Measurements from ENCODE around the gene SPACA7.

The SPACA7 gene

DNA sequence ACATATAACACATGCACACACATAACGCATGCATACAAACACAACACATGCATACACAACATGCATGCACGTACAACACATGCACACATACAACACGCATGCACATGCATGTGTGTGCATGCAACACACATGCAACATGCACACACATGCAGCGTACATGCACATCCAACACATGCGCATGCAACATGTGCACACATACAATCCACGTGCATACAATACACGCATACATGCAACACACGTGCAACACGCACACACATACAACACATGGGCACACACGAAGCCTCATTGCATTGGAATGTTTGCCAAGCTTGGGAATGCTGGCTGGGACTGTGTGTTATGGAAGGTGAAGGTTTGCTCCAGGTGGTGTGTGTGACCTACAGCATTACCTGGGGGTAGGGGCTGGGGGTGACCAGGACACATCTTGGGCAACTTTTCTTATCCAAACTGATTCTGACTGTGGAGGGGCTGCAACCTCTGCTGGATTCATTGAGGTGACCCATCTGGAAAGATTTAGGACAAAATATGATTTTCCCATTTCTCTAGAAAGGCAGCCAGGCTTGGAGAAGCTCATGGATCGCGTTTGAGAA is 58.9 kb downstream of the SPACA7 start:
- TF ChIP-seq CTCF (IDR thresholded peaks at IDR 0.05; ENCODE audit: low read length, missing control alignments), result no peak
- DNase-seq (ENCODE audit: low read depth), result no peak

DNA sequence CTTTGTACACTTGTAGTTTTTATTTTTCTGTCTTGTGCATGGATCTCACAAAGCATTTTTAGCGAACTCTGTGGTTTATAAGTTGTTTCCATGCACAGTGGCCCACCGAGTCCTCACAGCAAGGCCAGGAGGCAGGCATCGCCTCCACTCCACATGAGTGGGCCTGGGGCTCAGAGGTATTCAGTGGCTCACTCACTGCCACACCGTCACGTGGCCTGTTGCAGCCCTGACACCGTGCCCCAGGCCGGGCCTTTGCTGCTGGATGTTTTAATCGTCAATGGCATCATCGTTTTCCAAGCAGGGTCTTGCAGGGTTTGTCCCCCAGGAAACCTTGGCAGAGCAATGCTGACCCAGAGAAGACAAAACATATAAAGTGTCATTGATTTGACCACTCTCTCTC is 59.8 kb downstream of the SPACA7 start:
- H3K4me3 ChIP-seq (replicated peaks; ENCODE audit: low read depth, low read length), result no peak overlapping the region
- no peak for DNase-seq (ENCODE audit: low read depth)
- TF ChIP-seq CTCF (IDR thresholded peaks at IDR 0.05; ENCODE audit: low read length, missing control alignments), result no peak

More for the DNA sequence above, 58.9 kb downstream of the SPACA7 start:
- H3K4me3 ChIP-seq (replicated peaks; ENCODE audit: low read depth, low read length), result no peak overlapping the region

DNA sequence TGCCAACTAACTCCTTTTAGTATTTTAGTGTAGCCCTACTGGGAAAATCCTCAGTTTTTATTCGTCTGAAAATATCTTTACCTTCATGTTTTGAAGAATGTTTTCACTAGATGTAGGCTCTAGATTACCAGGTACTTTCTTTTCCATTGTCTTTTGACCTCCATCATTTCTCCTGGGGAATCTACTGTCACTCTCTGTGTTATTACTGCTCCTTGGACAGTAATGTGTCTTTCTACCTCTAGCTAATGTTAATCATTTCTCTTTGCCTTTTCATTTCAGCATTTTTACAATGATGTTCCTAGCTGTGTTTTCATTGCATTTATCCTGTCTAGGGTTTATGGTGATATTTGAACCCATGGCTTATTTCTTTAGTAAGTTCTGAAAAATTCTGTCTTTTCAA is 61.9 kb downstream of the SPACA7 start:
- H3K4me3 ChIP-seq (replicated peaks; ENCODE audit: low read depth, low read length), result no peak overlapping the region
- TF ChIP-seq CTCF (IDR thresholded peaks at IDR 0.05; ENCODE audit: low read length, missing control alignments), result no peak
- DNase-seq (ENCODE audit: low read depth), result no peak

DNA sequence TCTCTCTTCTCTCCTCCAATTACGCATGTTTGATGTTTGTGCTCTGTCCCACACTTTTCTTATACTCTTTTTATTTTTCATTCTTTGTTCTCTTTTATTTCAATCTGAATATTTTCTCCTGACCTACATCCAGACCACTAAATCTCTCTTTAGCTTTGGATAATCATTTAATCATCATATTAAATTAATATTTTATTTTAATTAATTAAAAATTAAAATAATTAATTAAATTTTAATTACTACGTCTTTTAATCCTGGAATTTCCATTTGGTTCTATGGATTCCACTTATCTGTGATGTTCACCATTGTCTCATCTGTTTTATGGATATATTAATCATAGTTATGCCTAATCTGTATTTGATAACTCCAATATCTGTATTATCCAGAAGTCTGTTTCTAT is 62.4 kb downstream of the SPACA7 start:
- DNase-seq (ENCODE audit: low read depth), result no peak
- TF ChIP-seq CTCF (IDR thresholded peaks at IDR 0.05; ENCODE audit: low read length, missing control alignments), result no peak
- H3K4me3 ChIP-seq (replicated peaks; ENCODE audit: low read depth, low read length), result no peak overlapping the region

DNA sequence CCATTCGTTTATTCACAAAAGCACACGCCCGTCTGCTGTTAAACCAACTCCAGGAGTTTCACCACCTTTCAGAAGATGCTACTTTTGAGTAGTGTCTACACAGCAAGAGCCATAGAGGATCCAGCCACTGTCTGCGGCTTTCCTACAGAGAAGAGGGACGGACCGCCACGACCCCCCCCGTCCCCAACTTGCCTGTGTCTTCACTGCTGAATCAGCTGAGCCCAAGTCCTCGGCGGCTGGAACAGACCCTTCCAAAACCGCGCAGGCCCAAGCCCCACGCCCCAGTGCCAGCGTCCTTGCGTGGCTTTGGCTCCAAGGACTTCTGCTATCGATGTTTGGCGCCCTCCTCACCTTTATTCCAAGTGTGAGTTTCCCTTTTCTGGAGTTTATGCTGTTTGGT is 65.1 kb downstream of the SPACA7 start:
- H3K4me3 ChIP-seq (replicated peaks; ENCODE audit: low read depth, low read length), result no peak overlapping the region
- DNase-seq (ENCODE audit: low read depth), result no peak

GRCh38 chr13:112441779-112442310 is 65.7 kb downstream of the SPACA7 start:
- DNase-seq (ENCODE audit: low read depth), result no peak
- TF ChIP-seq CTCF (IDR thresholded peaks at IDR 0.05; ENCODE audit: low read length, missing control alignments), result no peak
- no peak overlapping the region for H3K4me3 ChIP-seq (replicated peaks; ENCODE audit: low read depth, low read length)

More for the DNA sequence above, 65.1 kb downstream of the SPACA7 start:
- TF ChIP-seq CTCF (IDR thresholded peaks at IDR 0.05; ENCODE audit: low read length, missing control alignments), result no peak

GRCh38 chr13:112442483-112443090 is 66.4 kb downstream of the SPACA7 start:
- no peak overlapping the region for H3K4me3 ChIP-seq (replicated peaks; ENCODE audit: low read depth, low read length)
- no peak for TF ChIP-seq CTCF (IDR thresholded peaks at IDR 0.05; ENCODE audit: low read length, missing control alignments)
- peak; percentile 10 for DNase-seq (ENCODE audit: low read depth)

Data from fibroblast of pulmonary artery (primary cell).